DMS53 treated with DMSO at 0.1 percent for 48 hours (cell line): ENCODE results near the gene SRGAP3.

Experiments
- DNase-seq: peaks from one replicate; lab custom pipeline; 2025; ENCODE audit not compliant: unreplicated experiment; lab: John Stamatoyannopoulos, UW

SRGAP3 gene

DNA sequence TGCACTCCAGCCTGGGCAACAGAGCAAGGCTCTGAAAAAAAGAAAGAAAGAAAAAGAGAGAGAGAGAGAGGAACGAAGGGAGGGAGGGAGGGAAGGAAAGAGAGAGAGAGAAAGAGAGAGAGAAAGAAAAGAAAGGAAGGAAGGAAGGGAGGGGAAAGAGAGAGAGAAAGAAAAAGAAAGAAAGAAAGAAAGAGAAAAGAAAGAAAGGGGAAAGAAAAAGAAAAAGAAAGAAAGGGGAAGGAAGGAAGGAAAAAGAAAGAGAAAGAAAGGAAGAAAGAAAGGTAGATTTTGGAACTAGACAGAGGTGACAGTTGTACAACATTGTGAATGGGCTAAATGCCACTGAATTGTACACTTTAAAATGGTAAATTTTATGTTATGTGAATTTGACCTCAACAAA is 5.3 kb upstream of the SRGAP3 start:
- DNase-seq = no peak

GRCh38 chr3:9253327-9253726 is 3.9 kb upstream of the SRGAP3 start:
- DNase-seq = no peak

- DNase-seq = no peak
Observed at GRCh38 chr3:9251055-9251786, 1.8 kb upstream of the SRGAP3 start.

DNA sequence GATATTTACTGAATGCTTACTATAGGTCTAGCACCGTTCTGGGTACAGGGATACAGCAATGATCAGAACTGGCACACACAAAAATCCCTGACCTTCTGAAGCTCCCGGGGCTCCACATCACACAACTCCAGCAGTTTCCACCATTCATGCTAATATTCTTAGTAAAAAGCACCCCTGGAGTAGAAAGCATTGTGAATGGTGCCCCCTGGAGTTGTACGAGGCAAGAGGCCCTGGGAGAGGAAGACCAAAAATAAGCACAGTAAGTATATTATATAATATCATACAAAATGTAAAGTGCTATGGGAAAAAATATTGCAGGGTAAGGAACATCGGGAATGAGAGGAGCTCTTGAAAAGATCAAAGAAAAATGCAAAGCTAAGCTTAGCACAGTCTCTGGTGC is 790 bp upstream of the SRGAP3 start:
- DNase-seq = no peak

GRCh38 chr3:9248522-9249271 is 749 bp downstream of the SRGAP3 start:
- no peak for DNase-seq

GRCh38 chr3:9247941-9248521 is 1.4 kb downstream of the SRGAP3 start:
- no peak for DNase-seq

- no peak for DNase-seq
Observed at GRCh38 chr3:9247361-9247940, 2.0 kb downstream of the SRGAP3 start.

GRCh38 chr3:9246189-9246588 is 3.3 kb downstream of the SRGAP3 start:
- DNase-seq = no peak

DNA sequence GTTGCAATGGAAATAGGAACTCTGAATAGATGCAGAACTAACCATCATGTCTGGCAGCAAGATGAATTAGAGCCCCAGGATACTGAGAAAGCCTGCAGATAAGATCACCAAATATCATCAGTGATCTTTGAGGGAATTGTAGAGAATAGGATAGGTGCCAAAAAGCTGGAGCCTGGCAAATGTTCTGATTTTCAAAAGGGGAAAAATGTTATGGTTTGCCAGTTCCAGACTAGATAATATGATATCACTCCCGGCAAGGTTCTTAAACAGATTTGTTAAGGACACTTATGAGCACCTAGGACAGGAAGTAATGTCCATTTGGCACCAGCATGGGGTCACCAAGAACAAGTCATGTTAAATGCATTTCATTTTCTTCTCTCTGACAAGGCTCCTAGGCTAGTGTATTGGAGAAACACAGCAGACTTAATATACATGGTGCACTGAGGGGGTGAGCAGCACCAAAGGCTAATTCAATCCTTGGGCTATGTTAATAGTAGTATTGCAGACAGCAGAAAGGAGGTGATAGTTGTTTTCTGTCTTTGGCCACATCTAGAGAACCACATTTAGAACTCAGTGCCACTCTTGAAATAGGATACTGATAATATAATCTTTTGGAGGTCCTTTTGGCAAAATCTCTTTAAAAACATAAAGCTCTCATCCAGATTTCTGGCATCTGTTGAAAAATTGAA is 4.8 kb downstream of the SRGAP3 start:
- no peak for DNase-seq

DNA sequence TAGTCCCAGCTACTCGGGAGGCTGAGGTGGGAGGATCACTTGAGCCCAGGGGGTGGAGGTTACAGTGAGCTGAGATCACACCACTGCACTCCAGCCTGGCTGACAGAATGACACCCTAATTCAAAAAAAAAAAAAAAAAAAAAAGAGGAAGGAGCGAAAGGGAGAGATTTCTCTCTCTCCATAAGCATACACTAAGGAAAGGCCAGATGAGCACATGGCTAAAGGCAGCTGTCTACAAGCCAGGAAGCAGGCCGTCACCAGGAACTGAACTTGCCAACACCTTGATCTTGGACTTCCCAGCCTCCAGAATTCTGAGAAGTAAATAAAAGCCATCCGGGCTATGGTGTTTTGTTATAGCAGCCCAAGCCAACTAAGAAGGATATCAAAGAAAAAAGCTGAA is 7.5 kb downstream of the SRGAP3 start:
- DNase-seq = no peak

- no peak for DNase-seq
Observed at GRCh38 chr3:9239680-9240079, 9.8 kb downstream of the SRGAP3 start.

DNA sequence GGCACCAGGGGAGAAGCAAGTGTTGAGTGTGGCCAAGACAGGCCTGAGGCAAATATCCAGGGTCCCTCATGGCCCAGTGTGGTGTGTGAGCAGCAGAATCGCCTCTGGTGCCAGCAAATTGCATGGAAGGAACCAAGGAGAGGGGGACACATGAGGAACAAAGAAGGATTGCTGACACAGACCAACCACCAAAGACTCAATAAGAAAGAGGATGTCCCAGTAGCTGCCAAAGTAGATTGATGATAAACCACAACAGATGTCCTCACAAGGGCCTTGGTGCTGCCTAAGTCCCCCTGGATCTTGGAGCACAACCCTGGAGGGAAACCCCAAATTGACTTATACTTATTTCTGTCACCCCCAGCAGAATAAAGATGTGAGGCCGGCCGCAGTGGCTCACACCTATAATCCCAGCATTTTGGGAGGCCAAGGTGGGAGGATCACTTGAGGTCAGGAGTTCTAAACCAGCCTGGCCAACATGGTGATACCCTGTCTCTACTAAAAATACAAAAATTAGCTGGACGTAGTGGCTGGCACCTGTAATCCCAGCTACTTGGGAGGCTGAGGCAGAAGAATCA is 10.6 kb downstream of the SRGAP3 start:
- no peak for DNase-seq

GRCh38 chr3:9238276-9238675 is 11.2 kb downstream of the SRGAP3 start:
- no peak for DNase-seq

DNA sequence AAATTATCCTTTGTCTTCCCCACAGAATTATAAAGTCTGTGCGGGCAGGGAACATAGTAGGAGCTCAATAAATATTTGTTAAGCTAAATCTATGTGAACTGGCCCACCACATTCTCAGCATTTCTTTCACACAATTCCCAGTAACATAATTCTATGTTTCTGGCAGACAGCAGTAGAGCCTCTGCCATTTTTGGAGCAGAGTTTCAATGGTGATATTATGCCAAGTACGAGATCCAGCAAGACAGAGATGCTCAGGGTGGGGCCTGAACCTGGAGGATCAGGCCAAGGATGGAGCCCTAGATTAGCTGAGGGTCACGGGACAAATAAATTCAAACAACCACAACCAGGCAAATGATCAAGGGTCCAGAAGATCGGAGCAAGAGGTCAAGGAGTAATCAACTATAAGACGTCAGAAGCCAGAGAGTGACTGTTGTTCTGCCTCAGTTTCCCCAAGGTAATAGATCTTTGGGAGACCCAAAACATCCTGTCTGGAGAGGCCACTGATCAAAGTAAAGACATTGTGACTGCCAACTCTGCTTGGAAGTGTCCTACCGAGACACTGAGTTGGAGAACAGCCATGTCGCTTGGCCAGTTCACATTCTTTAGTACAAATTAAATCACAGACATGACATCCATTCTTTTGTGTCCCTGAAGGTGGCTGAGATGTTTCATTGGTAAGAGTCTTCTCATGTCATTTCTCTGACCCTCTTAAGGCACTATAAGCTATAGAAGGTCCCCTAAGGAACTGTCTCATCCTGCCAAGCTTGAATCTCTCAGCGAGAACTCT is 15.4 kb downstream of the SRGAP3 start:
- DNase-seq = no peak

- no peak for DNase-seq
Observed at GRCh38 chr3:9233101-9233500, 16.3 kb downstream of the SRGAP3 start.

DNA sequence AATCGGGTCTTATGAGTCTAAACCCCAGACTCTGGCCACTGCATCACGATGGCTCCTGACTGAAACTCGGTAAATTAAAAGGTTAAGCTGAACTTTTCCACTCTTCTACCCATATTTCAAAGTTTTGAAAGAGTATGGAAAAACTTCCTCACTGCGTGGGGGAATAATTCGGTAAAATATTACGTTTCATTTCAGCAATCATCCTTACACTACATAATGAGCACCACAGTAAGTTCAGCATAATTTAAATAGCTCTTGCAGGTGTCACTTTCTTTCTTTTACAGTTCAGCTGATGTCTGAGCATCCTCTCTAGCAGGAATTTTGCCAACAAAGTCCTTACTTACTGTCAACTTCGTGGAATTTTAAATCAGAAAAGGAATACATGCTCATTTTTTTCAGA is 17.5 kb downstream of the SRGAP3 start:
- DNase-seq = no peak

DNA sequence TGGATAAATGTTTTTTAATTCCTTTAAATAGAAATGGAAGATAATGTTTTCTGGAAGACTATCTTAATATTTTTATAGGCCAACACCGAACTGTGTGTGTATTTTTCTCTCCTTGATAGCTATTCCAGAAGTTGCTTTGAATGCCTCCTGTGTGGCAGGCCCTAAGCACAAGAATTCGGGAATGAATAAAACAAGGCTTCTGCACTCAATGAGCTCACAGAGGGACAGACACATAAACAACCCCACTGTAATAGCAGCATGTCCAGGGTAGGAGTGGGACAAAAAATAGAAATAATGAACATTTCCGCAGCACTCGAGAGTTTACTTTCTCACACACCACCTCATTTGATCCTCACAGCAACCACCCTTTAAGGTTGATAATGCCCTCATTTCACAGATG is 18.0 kb downstream of the SRGAP3 start:
- no peak for DNase-seq

DNA sequence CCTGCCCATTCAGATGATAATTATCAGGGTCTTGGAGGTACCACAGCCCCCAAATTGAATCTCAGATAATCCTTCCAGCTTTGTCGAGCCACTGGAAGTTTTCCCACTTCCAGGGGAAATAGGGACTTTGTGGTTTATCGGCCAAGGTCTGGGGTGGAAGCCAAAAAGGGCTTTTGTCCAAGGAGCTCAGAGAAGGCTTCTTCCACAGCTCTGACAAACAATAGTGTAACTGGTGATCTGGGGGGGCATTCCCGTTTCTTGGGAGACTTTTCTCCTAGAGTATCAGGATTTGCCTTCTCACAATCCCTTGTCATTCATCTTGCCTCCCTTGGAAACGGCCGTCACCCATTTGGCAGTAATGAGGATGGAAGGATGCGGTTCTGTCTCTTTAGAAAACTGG is 18.4 kb downstream of the SRGAP3 start:
- DNase-seq = no peak

DNA sequence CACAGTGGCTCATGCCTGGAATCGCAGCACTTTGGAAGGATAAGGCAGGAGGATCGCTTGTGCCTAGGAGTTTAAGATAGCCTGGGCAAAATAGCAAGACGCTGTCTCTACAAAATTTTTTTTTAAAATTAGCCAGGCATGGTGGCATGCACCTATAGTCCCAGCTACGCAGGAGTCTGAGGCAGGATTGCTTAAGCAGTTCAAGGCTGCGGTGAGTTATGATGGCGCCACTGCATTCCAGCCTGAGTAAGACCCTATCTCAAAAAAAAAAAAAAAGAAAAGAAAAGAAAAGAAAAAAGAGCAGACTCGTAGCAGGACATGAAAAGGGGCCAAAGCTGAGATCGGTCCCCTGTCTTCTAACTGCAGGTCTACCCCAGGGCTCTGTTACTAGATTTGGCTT is 18.9 kb downstream of the SRGAP3 start:
- no peak for DNase-seq

- no peak for DNase-seq
Observed at GRCh38 chr3:9229879-9230278, 19.6 kb downstream of the SRGAP3 start.
